Measurements from ENCODE around the gene FAM149A. TPM values are rescaled to one million over a fixed set of nuclear protein-coding genes. Genes with fewer than 3 reads are reported as not detected.
A peak's percentile ranks its signal among the peaks of the same experiment; 100 is the strongest.

The FAM149A gene
- total RNA-seq, 1 experiment from 2014 or later: 19.2 TPM

- Histone ChIP-seq H3K4me3 (ENCODE audit: insufficient read depth, low read depth, low read length) (no peak overlapping the region), H3K36me3 (replicated peaks; ENCODE audit: control insufficient read depth, insufficient read depth, low read length) (no peaks in the 10 kb centered on the region), H3K27me3 (ENCODE audit: control insufficient read depth, insufficient read depth, low read length) (no peaks in the 10 kb centered on the region; the same call in 1 of the 2 replicates)
- DNase-seq: no peak
Observed at GRCh38 chr4:186092296-186092695, 12.2 kb upstream of the FAM149A start.

- H3K36me3 ChIP-seq (replicated peaks; ENCODE audit: control insufficient read depth, insufficient read depth, low read length): no peaks in the 10 kb centered on the region
- no peak for DNase-seq
- H3K27me3 ChIP-seq (ENCODE audit: control insufficient read depth, insufficient read depth, low read length): no peaks in the 10 kb centered on the region; the same call in 1 of the 2 replicates
- H3K4me3 ChIP-seq (ENCODE audit: insufficient read depth, low read depth, low read length): no peak overlapping the region
Observed at GRCh38 chr4:186095406-186095805, 9.1 kb upstream of the FAM149A start.

GRCh38 chr4:186096681-186097165 lies 7.8 kb upstream of the FAM149A start:
- H3K4me3 ChIP-seq (ENCODE audit: insufficient read depth, low read depth, low read length): no peak overlapping the region
- H3K36me3 ChIP-seq (replicated peaks; ENCODE audit: control insufficient read depth, insufficient read depth, low read length): no peaks in the 10 kb centered on the region
- H3K27me3 ChIP-seq (ENCODE audit: control insufficient read depth, insufficient read depth, low read length): no peaks in the 10 kb centered on the region; the same call in 1 of the 2 replicates
- no peak for DNase-seq

DNA sequence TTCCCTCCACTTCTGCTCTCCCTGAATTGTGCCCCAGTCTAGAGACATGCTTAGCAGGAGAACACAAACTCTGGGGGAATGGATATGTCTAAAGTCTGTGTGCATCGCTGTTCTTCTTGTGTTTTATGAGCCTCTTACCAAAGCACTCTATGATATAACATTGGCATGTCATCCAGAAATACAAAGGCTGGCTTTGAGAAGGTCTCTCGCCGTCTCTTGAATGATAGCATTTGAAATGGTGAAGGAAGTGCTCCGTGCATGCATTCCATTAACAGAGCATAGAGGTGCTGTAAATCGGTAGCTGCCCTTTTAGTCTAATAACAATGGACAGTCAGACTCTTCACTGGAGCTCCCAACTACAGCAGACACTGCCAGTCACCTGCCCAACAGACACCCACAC lies 7.1 kb upstream of the FAM149A start:
- no peak for DNase-seq
- no peak overlapping the region for H3K4me3 ChIP-seq (ENCODE audit: insufficient read depth, low read depth, low read length)
- H3K27me3 ChIP-seq (ENCODE audit: control insufficient read depth, insufficient read depth, low read length): no peaks in the 10 kb centered on the region; the same call in none of the 2 replicates
- no peaks in the 10 kb centered on the region for H3K36me3 ChIP-seq (replicated peaks; ENCODE audit: control insufficient read depth, insufficient read depth, low read length)

GRCh38 chr4:186102931-186103330 lies 1.6 kb upstream of the FAM149A start:
- peaks cover 25% of the 10 kb centered on the region for H3K27me3 ChIP-seq (ENCODE audit: control insufficient read depth, insufficient read depth, low read length)
- no peaks in the 10 kb centered on the region for H3K36me3 ChIP-seq (replicated peaks; ENCODE audit: control insufficient read depth, insufficient read depth, low read length)
- no peak overlapping the region for H3K4me3 ChIP-seq (ENCODE audit: insufficient read depth, low read depth, low read length)
- DNase-seq: no peak

DNA sequence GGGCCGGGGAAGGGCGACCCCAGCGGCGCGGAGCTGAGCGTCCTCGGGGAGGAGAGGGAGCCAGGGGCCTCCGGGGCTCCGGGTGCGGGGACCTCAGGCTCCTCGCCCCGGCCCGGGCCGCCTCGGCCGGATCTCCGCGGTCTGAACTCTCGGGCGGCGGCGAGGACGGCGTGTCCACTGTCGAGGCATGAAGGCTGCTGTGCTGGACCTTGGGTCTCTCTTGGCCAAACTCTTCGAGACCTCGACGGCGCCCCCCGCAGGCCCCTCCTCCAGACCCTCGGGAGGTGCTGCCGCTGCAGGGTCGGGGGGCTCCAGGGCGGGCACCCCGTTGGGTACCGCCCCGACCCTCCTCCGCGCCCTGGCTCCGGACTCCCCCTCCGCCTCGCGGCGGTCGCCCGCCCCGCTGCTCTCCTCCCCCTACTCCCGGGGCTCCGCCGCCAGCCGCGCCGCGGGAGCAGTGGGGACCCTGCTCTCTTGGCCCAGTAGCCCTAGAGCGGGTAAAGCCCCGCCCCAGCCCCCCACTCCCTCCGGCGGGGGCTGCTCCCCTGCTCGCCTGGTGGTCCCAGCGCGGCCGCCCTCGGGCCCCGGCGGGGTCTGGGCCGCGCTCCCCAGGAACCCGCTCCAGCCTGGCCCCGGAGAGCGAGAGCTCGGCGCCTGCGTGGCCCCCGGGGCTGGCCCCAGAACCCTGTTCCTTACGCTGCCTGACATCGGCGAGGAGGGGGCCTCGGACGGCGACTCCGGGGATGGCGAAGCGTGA lies 564 bp downstream of the FAM149A start:
- DNase-seq: peak; percentile 87
- peaks cover 25% of the 10 kb centered on the region for H3K27me3 ChIP-seq (ENCODE audit: control insufficient read depth, insufficient read depth, low read length)
- peak overlapping the region; percentile 59 for H3K4me3 ChIP-seq (ENCODE audit: insufficient read depth, low read depth, low read length)
- no peaks in the 10 kb centered on the region for H3K36me3 ChIP-seq (replicated peaks; ENCODE audit: control insufficient read depth, insufficient read depth, low read length)

DNA sequence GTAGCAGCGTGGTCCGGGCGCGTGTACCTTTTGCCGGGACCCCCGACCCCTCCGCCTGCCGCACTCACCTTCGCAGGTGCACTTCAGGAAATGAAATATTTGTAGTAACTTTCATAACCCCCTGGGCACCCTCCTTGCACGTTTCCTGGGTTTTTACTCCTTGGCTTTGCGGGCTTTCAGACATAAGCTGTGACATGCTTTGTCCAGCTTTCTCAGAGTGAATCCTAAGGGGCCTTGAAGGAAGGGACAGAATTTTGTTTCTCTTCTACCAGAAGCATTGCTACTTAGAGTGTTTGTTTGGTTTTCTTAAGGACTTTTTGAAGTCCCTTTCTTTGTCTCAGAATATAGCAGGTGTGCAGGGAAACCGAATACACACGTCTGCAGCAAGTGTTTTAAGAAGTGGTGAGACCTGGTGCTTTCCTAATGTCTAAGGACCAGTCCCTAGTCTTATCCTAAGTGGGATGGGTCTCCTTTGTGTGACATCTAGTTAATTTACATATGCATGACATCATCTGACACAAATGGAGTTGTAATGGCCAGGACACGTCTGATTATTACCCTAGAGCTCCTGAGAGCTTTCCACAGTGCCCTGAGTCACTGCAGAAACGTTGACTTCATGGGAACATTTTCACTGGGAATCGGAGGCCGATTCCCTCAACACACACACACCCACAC lies 1.3 kb downstream of the FAM149A start:
- H3K36me3 ChIP-seq (replicated peaks; ENCODE audit: control insufficient read depth, insufficient read depth, low read length): no peaks in the 10 kb centered on the region
- peaks cover 25% of the 10 kb centered on the region for H3K27me3 ChIP-seq (ENCODE audit: control insufficient read depth, insufficient read depth, low read length)
- peak; percentile 57 for DNase-seq
- H3K4me3 ChIP-seq (ENCODE audit: insufficient read depth, low read depth, low read length): peak overlapping the region; percentile 59

DNA sequence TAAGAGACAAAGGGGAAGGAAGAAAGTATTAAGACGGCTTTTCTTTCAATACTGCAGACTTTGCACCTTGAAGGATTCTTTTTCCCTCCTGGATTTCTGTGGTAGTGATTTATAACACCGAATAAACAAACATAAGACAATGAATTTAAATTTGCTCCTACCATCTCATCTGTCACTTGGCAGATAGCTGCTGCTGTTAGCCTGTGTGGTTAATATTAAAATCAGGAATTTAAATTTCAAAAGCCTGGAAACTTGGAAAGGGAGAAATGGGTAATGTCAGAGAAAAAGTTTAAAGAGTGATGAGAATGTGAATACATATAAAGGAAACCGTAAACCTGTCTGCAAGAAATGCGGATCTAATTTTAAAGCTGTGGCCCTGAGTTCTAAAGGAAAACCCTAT lies 3.4 kb downstream of the FAM149A start:
- no peak for DNase-seq
- Histone ChIP-seq H3K27me3 (ENCODE audit: control insufficient read depth, insufficient read depth, low read length) (peaks cover 24% of the 10 kb centered on the region), H3K4me3 (ENCODE audit: insufficient read depth, low read depth, low read length) (no peak overlapping the region), H3K36me3 (replicated peaks; ENCODE audit: control insufficient read depth, insufficient read depth, low read length) (no peaks in the 10 kb centered on the region)

- no peaks in the 10 kb centered on the region for H3K36me3 ChIP-seq (replicated peaks; ENCODE audit: control insufficient read depth, insufficient read depth, low read length)
- H3K27me3 ChIP-seq (ENCODE audit: control insufficient read depth, insufficient read depth, low read length): peaks cover 20% of the 10 kb centered on the region
- H3K4me3 ChIP-seq (ENCODE audit: insufficient read depth, low read depth, low read length): no peak overlapping the region
- DNase-seq: peak; percentile 56
Observed at GRCh38 chr4:186108391-186108790, 3.9 kb downstream of the FAM149A start.

- H3K27me3 ChIP-seq (ENCODE audit: control insufficient read depth, insufficient read depth, low read length): peaks cover 14% of the 10 kb centered on the region
- DNase-seq: no peak
- no peaks in the 10 kb centered on the region for H3K36me3 ChIP-seq (replicated peaks; ENCODE audit: control insufficient read depth, insufficient read depth, low read length)
- H3K4me3 ChIP-seq (ENCODE audit: insufficient read depth, low read depth, low read length): no peak overlapping the region
Observed at GRCh38 chr4:186109245-186109644, 4.7 kb downstream of the FAM149A start.

GRCh38 chr4:186116697-186117096 lies 12.2 kb downstream of the FAM149A start:
- no peak for DNase-seq
- H3K4me3 ChIP-seq (ENCODE audit: insufficient read depth, low read depth, low read length): no peak overlapping the region
- no peaks in the 10 kb centered on the region for H3K36me3 ChIP-seq (replicated peaks; ENCODE audit: control insufficient read depth, insufficient read depth, low read length)
- no peaks in the 10 kb centered on the region for H3K27me3 ChIP-seq (ENCODE audit: control insufficient read depth, insufficient read depth, low read length)

DNA sequence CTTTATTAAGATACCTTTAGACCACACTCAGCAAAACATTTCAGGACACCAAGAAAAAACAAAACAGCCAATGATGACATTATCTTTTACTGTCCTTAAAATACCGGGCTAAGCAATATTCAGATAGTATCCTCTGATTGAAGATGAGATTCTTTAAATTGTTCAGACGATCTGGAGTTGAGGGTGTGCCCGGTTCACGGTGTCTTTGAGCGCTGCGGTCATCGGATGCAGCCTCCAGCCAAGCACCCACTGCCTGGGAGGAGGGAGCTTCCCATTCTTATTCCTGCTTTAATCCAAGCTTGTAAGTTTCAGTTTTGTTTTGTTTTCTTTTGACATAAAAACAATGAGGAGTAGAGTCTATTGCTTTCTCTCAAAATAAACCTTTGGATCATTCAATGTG lies 14.1 kb downstream of the FAM149A start:
- Histone ChIP-seq H3K4me3 (ENCODE audit: insufficient read depth, low read depth, low read length) (no peak overlapping the region), H3K36me3 (replicated peaks; ENCODE audit: control insufficient read depth, insufficient read depth, low read length) (no peaks in the 10 kb centered on the region), H3K27me3 (ENCODE audit: control insufficient read depth, insufficient read depth, low read length) (no peaks in the 10 kb centered on the region)
- DNase-seq: peak; percentile 47

DNA sequence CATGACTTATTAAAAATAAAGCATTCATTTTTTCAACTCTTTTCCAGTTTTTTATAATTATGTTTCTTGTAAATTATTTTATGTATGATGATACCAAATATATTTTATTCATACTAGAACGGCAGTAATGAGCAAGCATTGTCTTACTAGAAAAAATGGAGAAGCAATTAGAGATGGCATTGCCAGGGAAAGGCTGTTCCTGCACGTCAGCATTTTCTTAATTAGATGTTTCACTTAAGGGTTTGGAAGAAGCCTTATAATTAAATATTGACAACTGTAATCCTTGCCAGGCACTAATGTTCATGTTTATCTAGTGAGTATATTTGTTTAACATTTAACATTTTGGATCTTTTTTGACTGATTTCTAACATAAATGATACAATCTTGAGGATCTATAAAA lies 16.6 kb downstream of the FAM149A start:
- Histone ChIP-seq H3K36me3 (replicated peaks; ENCODE audit: control insufficient read depth, insufficient read depth, low read length) (no peaks in the 10 kb centered on the region), H3K27me3 (ENCODE audit: control insufficient read depth, insufficient read depth, low read length) (no peaks in the 10 kb centered on the region), H3K4me3 (ENCODE audit: insufficient read depth, low read depth, low read length) (no peak overlapping the region)
- no peak for DNase-seq

GRCh38 chr4:186128842-186129241 lies 24.3 kb downstream of the FAM149A start:
- DNase-seq: no peak

GRCh38 chr4:186131935-186132334 lies 27.4 kb downstream of the FAM149A start:
- Histone ChIP-seq H3K36me3 (replicated peaks; ENCODE audit: control insufficient read depth, insufficient read depth, low read length) (no peaks in the 10 kb centered on the region), H3K4me3 (ENCODE audit: insufficient read depth, low read depth, low read length) (no peak overlapping the region), H3K27me3 (ENCODE audit: control insufficient read depth, insufficient read depth, low read length) (no peaks in the 10 kb centered on the region)
- DNase-seq: no peak

More at GRCh38 chr4:186128842-186129241, 24.3 kb downstream of the FAM149A start:
- H3K4me3 ChIP-seq (ENCODE audit: insufficient read depth, low read depth, low read length): no peak overlapping the region
- H3K36me3 ChIP-seq (replicated peaks; ENCODE audit: control insufficient read depth, insufficient read depth, low read length): no peaks in the 10 kb centered on the region
- H3K27me3 ChIP-seq (ENCODE audit: control insufficient read depth, insufficient read depth, low read length): no peaks in the 10 kb centered on the region

All from H7 (cell line).